HG03060 (cell line): Measurements from ENCODE around the gene FUT8.
"Not testable (repeated sequence)": the region's sequence is repeated elsewhere in the genome, so short reads cannot be mapped to it uniquely, and the experiment has no call there.

Source experiments
- ATAC-seq: cut with Tn5 transposase; IDR thresholded peaks from one replicate; pipeline ENCODE4 v1.9.1; 2021; ENCODE audit warnings: low read depth, moderate number of reproducible peaks; ENCODE audit not compliant: unreplicated experiment

Gene FUT8

DNA sequence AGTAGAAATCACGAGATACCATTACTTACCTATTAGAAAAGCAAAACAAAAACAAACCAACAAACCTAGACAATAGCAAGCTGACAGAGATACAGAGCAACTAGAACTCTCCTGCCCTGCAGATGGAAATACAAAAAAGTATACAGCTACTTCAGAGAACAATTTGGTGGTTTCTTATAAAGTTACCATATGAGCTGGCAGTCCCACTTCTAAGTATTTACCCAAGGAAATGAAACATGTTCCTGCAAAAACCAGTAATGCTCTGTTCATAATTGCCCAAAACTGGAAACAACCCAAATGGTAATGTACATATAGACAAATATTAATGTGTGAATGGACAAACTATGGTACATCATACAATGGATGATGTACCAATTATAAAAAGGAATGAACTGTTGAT lies 31.7 kb downstream of the FUT8 start:
- ATAC-seq: no peak

DNA sequence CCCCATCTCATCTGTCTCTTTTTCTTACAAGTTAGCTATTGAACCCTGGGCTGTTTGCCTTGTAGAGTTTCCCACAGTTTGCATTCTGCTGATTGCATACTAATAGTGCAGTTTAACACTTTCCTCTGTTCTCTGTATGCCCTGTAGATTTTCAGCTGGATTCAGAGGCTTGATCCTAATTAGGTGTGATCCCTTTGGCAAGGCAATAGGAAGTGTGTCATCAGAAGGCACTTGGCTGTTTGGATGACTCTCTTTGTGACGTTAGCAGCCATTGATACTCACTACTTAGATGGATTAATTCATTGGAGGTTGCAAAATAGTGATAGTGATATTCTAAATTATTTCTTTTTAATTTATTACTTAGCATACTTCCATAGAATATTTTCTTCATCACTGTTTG lies 33.6 kb downstream of the FUT8 start:
- ATAC-seq: no peak

DNA sequence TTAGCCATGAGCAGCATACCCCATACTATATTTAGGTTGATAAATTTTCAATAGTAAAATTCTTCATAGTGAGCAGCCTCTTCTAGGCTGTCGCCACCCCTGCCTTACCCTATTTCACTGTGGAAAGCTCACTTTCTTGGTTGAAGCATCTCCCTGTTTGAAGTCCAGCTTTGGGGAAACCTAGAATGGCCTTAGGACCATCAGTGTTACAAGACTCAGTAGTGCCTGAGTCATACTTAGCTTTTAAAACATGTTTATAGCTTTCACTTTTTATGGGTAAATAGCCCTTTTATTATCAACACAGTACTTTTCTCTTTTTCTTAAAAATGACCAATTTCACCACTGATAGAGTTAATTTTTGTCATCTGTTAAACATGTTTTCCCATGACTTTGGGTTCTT lies 37.1 kb downstream of the FUT8 start:
- no peak for ATAC-seq

DNA sequence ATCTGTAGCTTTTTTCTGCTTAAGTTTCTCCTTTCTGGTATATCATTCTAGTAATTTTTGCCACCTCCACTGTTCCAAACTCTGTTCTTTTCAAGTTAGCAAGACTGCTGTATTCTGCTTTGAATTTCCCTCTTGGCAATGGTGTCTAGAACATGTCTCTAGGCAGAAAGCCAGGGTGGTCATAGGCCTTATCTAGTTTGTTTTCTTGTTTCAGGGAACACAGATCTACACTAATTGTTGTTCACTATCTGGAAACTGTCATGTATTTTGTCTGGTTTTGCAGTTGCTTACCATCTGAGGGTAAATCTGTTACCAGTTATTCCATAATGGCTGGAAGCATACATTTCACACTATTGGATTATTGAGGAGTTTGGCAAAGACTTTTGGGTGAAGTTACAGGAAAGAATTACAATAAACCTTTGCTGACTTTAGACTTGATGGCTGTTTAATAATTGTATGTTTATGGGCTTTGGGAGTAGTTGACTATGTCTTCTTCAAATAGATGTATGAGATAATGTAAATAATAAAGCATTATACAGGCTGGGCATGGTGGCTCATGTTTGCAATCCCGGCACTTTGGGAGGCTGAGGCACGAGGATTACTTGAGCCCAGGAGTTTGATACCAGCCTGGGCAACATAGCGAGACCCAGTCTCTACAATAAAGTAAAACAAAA lies 41.4 kb downstream of the FUT8 start:
- no peak for ATAC-seq

DNA sequence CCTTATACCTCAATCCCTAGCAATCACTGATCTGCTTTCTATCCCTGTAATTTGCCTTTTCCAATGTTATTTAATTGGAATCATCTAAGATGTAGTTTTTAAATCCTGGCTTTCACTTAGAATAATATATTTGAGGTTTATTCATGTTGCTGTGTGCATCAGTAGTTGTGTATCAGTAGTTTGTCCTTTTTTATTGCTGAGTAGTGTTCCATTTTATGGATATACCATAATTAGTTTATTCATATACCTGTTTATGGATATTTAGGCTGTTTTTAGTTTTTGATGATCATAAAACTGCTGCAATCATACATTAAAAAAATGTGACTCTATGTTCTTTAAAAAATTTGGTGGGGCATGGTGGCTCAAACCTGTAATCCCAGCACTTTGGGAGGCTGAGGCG lies 43.7 kb downstream of the FUT8 start:
- no peak for ATAC-seq

DNA sequence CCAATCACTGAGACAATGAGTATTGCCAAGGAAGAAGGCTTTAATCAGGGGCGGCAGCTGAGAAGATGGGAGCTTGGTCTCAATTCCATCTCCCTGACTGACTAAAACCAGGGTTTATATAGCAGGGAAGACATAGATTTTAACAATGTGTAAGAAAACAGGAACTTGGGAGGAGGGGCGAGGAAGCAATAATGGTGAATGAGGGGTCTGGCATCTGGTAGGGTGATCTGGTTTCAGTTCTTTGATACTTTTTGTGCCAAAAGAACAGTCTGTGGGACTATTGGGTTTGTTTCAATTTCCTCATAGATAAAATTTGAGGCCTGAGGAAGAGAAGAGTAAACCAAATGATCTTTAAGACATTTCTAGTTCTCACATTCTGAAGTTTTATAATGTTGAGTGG lies 49.2 kb downstream of the FUT8 start:
- peak; percentile 6 for ATAC-seq

DNA sequence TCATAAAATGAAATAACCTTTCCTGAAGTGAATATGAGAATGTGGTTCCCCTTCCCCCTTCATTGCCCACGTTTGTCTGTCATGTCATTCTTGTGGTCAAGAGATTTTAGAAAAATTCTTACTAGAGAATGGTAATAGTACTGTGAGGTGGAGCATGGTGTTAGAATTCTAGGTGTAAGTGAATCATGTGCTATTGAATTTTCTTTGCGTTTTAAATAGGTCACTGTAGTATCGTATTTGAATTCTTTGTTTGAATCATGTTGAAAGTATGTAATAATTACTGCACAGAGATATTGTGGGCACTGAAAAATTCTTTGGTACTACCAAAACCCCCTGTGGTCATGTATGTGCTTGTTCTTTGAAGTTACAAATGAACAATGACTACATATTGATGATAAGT lies 49.9 kb downstream of the FUT8 start:
- peak; percentile 71 for ATAC-seq

DNA sequence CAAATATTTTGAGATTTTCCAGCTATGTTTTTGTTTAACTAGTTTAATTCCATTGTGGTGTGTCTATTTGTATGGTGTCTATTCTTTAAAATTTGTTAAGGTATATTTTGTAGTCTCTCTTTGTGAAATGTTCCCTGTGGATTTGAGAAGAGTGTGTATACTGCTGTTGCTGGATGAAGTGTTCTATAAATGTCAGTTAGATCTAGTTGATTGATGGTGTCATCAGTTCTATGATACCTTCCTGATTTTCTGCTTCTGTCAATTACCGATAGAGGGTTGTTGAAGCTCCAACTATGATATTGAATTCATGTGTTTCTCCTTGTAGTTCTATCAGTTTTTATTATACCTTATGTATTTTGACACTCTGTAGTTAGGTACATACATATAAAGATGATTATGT lies 53.1 kb downstream of the FUT8 start:
- ATAC-seq: no peak

DNA sequence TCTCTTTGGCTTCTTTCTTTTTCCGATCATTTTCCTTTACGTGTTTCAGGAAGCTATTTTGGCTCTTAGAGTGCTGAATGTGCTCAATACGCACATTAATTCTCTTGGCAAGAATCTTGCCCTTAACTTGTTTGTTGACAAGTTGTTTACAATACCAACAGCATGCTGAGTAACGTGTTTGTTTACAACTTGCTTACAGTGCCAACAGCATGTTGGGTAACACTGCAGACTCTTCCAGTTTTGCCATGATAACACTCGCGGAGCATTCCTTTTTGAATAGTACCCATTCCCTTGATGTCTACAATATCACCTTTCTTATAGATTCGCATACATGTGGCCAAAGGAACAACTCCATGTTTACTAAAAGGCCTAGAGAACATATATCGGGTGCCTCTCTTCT lies 55.4 kb downstream of the FUT8 start:
- ATAC-seq: not testable (repeated sequence)

DNA sequence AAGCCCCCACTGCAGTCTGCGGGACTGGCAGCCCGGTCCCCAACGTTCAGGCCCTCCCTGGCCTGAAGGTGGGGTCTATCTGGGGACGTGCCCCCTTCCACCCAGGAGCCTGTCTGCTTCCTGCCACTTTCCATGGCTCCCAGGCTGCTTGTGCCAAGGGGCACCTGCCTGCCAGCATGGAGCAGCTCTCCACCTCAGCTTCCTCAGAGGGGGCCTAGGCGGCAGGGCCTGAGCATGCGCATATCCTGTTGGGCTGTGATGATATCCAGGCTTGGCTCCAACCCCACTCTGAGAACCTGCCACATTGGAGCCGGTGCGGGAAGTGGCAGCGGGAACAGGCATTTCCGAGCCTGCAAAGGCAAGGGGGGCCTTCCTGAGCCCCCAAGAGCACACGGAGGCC lies 57.4 kb downstream of the FUT8 start:
- no peak for ATAC-seq

DNA sequence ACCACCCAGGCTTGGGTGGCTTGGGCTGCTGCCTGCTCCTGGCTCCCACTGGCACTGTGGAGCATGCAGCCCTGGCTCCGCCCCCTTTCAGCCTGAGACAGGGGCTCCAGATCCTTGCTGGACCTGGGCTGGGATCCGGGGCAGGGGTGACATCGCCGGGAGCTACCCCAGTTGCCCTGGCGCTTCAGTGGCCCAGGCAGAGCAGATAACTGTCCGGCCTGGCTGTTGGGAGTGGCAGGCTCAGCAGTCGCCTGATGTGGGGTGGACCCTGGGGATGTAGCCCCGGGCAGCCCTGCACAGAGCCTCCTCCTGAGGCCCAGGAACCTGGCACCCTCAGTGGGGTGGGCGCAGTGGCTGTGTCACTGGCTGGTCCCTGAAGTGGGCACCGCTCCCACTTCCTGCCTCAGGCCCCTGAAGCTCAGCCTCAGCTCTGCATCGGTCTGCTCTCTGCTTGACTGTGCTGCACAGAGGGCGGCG lies 57.9 kb downstream of the FUT8 start:
- no peak for ATAC-seq

DNA sequence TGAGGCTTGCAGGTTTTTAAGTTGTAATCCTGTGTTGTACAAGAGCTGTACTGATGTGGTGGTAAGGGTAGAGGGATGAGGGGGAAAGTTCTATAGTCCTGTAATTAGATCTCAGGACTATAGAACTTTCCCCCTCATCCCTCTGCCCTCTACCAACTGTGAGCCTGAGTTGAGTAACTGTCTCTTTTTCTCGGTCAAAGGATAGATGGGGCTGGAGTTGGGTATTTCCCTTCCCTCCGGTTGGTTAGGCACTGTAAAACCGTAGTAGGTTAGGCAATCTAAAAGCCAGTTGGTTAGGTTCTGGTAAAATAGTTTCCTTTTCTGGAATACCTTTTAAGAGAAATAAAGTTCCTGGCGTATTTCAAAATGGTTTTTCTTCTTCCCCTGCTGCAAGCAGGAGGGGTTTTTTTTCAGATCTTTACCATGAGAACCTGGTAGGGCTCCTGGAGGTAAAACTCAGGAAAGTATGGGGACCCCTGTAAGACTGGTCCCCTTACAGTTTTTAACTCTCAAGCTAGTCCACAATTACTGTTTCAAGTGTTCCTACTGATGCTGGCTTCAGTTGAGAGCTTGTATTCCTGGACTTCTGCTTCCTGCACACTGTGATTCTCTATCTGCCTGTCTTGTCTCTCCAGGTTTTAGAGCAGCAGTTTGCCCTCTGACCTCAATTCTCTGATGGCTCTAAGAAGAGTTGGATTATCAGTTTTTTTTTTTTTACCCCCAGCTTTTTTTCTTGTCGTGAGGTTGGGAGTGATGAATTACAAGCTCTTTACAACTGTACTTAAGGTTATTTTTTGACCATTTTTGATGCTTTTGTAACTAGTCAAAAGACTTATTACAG lies 58.7 kb downstream of the FUT8 start:
- ATAC-seq: peak; percentile 51

DNA sequence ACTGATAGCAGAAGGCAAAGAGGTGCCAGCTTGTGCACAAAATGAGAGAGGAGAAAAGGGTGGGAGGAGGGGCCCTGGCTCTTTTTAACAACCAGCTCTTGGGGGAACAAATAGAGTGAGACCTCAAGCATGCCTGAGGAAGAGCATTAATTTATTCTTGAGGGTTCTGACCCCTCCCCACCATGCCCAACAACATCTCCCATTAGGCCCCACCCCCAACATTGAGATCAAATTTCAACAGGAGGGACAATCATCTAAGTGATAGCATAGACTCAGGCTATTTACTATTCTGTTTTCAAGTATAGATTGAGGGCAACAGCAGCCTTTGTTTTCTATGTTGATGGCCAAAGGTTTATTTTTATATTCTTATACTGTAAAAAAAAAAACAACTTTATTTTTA lies 59.7 kb downstream of the FUT8 start:
- ATAC-seq: no peak

DNA sequence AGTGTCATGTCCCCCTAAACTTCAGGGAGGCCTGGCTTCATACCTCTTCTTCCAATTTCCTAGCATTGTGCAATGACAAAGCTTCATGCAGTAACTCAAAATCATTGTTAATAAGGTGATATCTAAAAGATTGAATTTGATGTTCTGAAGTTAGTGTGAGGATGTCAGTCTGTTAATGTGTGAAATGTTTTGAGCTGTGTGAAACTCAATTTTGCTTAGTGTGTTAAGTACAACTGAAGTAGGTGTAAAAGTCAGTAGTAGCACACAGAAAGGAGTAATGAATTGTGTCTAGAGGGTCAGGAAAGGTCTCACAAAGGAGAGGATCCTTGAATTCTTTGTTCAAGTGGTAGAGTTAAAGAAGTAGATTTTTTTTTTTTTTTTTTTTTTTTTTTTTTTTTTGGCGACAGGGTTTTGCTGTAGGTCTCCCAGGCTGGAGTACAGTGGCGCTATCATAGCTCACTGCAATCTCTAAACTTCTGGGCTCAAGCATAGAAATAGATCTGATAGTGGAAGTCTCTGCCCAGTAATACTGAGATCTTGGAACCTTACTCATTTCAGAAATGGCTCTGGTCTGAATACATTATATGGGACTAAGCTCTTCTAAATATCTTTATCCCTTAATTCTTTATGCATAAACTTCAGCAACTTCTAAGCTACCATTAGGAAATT lies 63.9 kb downstream of the FUT8 start:
- ATAC-seq: peak; percentile 68

DNA sequence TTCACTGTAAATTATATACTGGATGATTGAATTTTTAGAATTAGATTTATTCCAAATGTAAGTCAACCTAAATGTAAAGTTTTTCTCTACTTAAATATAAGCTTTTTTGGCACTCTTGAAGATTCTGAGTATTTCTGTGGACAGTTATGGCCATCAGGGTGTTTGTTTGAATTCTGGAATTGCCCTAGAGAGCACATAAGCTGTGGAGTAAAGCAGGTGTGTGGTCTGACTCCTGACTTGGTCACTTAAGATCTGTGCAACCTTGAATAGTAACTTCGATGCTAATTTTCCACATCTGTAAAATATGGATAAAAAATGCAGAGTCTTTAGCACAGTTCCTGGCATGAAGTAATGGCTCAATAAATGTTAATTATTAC lies 64.4 kb downstream of the FUT8 start:
- no peak for ATAC-seq

DNA sequence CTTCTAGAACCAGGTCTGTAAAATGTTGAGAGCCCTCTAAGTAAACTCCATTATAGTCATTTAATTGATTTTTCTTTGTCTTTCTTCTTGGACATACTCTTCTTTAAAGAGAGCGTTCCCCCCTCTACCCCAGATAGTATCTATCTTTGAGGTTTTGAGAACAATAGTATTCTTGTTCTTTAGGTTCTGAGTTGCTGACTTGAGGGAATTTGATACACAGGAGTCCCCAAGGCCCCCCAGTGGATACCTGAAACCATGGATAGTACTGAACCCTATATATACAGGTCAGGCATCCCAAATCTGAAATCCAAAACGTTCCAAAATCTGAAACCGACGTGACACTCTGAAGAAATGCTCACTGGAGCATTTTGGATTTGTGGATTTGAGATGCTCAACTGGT lies 65.5 kb downstream of the FUT8 start:
- no peak for ATAC-seq

DNA sequence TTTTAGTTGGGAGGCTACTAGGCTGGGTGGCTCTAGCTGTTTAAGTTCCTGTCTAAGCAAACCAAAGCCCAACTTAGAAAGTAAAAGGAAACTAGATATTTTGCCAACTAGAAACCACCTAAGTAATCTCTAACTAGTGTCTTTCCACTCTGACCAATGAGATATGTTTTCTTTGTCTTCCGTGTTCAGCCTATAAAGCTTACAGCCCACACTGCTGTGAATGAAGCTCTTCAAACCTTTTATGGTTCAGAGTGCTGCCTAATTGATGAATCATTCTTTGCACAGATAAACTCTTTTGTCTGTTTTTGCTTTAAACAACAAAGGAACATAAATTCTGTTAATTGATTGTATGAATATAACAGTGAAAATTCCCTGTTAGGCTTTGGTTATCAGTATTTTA lies 66.1 kb downstream of the FUT8 start:
- no peak for ATAC-seq

DNA sequence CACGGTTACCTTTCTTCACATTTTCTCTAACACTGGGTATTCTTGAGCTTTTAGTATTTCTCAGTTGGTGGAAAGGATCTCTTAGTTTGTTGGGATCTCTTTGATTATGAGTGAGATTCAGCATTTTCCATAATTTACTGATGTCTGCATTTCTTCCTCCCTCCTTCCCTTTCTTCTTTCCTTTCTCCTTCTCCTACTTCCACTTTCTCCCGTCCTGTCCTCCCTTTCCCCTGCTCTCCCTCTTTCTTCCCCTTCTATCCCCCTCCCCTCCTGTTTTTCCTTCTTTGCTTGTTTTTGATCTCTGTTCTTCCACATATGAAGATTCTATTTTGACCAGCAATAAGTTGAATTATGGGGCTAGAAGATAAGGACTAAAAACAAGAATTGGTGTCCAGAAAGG lies 66.9 kb downstream of the FUT8 start:
- ATAC-seq: no peak

DNA sequence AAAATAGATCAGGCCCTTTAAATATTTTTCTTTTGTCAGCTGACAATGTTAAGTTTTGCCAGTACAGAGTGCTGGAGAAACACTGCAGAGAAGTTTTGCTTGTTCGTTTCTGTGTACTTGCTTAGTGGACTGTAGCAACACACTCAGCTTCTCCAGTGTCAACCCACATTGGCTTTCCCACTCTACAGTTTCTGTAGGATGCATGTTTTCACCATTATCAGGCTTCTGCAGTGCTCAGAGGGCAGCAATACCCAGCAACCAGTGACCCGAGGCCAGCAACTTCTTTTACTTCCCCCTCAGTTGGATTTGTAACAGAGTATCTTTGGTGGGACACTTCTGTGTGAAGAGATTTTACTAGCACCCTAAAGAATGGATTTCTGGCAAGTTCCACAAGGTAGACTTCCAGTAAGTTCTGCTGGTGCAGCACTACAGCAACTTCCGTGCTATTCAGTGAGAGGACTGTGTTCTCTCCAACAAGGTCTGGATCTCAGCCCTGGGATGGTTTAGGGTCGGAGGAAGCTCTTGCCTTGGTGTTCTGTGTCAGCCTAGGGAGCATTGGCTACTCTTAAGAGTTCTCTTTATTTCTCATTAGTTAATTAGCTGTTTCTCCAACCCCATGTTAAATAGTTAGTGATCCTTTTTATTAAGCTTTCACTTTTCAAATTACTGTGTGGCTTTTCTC lies 70.4 kb downstream of the FUT8 start:
- ATAC-seq: no peak

DNA sequence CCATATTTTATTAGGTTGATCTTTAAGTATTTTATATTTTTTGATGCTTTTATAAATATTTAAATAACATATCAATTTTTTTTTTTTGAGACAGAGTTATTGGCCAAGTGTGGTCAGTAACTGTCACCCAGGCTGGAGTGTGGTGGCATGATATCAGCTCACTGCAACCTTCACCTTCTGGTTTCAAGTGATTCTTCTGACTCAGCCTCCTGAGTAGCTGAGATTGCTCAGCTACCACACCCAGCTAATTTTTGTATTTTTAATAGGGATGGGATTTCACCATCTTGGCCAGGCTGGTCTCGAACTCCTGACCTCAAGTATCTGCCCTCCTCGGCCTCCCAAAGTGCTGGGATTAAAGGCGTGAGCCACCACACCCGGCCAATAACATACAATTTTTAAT lies 71.1 kb downstream of the FUT8 start:
- no peak for ATAC-seq

DNA sequence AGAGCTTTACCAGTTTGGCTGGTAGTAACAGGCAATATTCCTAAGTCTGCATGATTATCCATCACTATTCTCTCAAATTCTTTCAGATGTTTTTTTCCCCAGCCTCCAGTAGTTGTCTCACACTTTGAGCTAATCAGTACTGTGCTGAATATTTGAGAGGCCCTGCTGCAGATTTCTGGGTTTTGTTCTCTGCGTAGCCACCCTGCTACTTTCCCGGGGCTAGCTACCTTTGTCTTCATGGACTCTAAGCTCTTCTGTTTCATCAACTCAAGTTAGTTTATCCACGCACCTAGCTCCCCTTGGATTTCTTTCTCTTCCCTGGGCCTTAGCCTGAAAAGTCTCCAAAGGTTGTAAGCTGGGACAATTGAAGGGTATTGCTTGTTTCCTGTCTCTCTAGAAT lies 73.0 kb downstream of the FUT8 start:
- no peak for ATAC-seq
